GM12865 (cell line): ENCODE results near the gene PRKAG3.
"Not testable (repeated sequence)": the region's sequence is repeated elsewhere in the genome, so short reads cannot be mapped to it uniquely, and the experiment has no call there.

Source experiments
- DNase-seq: peaks from one replicate; pipeline ENCODE4 v3.0.0; 2010; ENCODE audit warnings: low read depth
- H3K4me3 ChIP-seq: 2 replicates; pipeline ENCODE4 v1.5.1; 2011; ENCODE audit warnings: mild to moderate bottlenecking, low read depth, low read length, control low read depth
- TF ChIP-seq, protein P1 (sequence below): IDR thresholded peaks from 2 replicates; pipeline ENCODE4 v1.5.1; 2011; ENCODE audit warnings: low read length, control low read depth, low read depth, inconsistent platforms; ENCODE audit not compliant: insufficient read depth; ENCODE audit errors: missing control alignments

PRKAG3 gene

DNA sequence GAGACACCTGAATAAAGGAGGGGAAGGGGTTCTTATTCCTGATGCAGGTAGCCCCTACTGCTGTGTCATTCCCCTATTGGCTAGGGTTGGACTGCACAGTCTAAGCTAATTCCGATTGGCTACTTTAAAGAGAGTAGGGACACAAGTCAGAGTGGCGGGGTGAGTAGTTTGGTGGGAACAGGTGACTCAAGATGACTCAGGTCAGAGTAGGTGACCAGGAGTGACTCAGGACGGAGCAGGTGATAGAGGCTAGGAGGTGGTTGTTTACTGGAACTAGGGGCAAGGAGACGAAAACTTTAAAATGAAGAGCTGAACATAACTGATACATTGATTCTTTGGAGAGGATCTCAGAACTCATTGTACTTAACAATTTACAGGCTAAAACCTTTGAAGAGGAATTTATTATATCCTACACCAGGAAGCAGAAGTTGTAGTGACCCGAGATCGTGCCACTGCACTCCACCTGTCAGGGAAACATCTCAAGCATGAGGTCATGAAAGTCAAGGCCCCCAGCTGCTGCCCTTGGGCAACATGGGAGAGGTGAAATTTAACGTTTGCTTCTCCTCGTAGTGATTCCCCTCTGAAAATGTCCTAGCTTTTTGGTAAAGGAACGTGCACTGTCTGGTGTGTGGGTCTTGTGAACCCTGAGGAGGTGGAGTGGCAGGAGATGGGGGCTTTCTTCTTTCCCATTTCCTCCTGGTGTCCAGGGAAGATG is 54.2 kb downstream of the PRKAG3 start:
- TF ChIP-seq, protein P1, sequence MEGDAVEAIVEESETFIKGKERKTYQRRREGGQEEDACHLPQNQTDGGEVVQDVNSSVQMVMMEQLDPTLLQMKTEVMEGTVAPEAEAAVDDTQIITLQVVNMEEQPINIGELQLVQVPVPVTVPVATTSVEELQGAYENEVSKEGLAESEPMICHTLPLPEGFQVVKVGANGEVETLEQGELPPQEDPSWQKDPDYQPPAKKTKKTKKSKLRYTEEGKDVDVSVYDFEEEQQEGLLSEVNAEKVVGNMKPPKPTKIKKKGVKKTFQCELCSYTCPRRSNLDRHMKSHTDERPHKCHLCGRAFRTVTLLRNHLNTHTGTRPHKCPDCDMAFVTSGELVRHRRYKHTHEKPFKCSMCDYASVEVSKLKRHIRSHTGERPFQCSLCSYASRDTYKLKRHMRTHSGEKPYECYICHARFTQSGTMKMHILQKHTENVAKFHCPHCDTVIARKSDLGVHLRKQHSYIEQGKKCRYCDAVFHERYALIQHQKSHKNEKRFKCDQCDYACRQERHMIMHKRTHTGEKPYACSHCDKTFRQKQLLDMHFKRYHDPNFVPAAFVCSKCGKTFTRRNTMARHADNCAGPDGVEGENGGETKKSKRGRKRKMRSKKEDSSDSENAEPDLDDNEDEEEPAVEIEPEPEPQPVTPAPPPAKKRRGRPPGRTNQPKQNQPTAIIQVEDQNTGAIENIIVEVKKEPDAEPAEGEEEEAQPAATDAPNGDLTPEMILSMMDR, result no peak
- DNase-seq, result no peak
- H3K4me3 ChIP-seq, result no peak overlapping the region

DNA sequence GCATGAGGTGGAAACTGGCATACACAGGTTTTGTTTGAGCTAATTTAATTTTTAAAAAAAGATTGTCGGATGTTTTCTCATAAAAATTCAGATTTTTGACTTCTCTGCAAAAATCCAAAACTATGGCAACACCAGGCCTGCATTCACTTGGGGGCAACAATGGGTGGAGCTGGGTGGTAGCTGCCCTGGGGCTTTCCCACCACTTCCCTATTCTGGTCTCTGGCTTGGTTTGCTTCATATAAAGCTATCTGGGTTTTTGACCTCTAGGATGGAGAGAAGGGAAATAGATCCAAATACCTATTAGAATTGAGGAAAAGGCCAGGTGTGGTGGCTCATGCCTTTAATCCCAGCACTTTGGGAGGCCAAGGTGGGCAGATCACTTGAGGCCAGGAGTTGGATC is 55.1 kb downstream of the PRKAG3 start:
- no peak overlapping the region for H3K4me3 ChIP-seq
- TF ChIP-seq, protein P1, result no peak
- no peak for DNase-seq

DNA sequence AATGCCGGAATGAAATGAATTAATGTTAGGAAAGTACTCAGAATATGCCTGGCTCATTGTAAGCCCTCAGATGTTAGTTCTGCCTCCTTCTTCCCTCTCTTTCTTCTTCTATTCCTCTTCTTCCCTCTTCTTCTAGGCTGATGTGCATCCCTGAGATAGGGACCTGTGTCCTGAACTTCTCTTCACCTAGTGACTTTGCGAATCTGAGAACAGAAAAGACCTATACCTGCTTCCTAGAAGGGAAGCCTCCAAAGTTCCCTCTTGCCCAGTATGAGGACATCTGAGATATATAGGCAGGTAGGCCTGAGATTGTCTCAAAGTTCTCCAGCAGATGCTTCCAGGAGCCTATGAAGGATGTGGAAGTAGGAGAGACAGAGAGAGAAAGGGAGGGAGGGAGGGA is 57.7 kb downstream of the PRKAG3 start:
- H3K4me3 ChIP-seq, result no peak overlapping the region
- DNase-seq, result no peak
- TF ChIP-seq, protein P1, result no peak

DNA sequence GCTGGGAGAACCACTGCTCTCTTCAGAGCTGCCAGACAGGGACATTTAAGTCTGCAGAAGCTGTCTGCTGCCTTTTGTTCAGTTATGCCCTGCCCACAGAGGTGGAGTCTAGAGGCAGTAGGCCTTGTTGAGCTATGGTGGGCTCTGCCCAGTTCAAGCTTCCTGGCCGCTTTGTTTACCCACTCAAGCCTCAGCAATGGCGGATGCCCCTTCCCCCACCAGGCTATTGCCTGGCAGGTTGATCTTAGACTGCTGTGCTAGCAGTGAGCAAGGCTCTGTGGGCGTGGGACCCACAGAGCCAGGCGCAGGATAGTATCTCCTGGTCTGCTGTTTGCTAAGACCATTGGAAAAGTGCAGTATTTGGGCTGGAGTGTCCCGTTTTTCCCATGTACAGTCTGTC is 58.8 kb downstream of the PRKAG3 start:
- not testable (repeated sequence) for DNase-seq

More for the DNA sequence above, 58.8 kb downstream of the PRKAG3 start:
- H3K4me3 ChIP-seq, result not testable (repeated sequence)
